ENCODE measurements around the gene NPAS3.
A peak's percentile ranks its signal among the peaks of the same experiment; 100 is the strongest.

NPAS3 gene

DNA sequence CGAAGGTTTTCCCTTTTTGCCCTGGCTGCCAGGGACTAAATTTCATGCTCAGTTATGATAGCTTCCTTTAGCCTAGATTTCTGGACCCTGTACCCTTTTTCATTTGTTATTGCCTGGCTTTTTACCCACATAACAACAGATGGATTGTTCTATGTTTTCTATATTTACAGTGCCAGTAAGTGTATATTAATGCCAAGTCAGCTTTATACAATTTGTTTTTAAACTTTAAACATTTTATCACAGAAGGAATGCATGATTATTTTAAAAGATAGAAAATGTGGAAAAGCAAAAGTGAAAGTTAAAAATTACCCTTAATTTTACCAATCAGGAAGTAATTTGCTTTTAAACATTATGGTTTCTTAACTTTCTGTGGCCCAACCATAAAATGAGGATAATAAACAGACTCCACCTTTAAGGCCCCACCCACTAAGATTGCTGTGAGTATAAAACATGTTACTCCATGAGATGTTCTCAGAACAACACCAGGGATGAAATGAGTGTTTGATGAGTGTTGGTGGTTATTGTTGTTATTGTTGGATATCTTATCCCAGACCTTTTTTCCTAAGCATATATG, 515.4 kb downstream of the NPAS3 start:
- no peak for DNase-seq

DNA sequence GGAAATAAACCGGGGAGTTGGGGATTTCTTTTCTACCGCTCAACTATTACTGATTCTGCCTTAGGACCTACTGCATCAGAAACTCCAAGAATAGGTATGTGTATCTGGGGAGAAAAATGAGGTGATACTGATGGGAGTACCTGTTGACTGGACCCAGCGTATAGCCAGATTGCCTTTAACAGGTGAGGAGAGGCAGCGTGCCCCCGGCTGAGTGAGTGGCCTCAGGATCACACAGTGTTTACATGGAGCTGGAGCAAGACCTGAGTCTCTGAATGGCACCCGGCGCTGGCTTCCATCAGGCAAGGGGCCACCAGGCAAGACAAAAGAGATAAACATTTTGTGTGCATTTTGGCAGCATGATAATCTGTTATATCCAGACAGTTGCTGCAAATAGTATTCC, 516.0 kb downstream of the NPAS3 start:
- DNase-seq = no peak

GRCh38 chr14:33455654-33456345, 517.1 kb downstream of the NPAS3 start:
- DNase-seq = no peak

DNA sequence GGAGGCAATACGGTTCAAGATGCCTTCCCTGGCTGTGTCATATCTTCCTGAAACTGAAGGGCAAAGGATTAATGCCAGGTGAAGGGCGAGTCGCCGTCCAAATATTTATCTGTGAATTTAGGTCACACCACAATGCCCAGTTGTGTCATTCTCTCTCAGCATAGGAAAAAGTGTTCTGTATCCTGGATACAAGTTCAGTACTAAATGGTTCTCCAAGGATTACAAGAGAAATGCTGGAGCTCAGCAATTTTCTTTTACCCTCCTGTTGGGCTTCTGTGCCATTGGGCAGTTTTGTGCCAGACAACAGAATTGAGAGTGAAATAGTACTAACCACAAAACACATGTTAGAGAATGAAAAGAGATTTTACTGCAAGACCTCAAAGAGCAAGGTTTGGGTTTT, 518.3 kb downstream of the NPAS3 start:
- DNase-seq = no peak

- no peak for DNase-seq
These were observed 518.9 kb downstream of the NPAS3 start for GRCh38 chr14:33457617-33458016.

- no peak for DNase-seq
These were observed 521.5 kb downstream of the NPAS3 start for GRCh38 chr14:33460164-33460563.

GRCh38 chr14:33461036-33461435, 522.4 kb downstream of the NPAS3 start:
- no peak for DNase-seq

DNA sequence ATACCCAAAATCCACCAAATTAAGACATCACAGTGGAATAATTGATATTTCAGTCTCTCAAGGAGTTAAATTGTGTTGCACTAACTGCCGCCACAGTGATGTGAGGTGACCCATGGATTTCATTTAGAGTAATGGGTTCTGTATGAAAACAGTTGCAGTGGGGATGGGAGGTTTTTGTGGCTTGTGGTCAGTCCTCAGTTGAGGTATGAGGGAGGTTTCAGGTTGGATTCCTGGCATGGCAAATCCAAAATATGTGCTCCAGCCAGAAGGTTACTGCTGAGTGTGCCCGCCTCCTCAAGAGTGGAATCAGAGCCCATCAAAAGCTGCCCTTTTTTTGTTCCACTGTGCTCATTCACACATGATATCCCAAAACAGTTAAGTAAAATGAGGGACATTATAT, 525.1 kb downstream of the NPAS3 start:
- no peak for DNase-seq

DNA sequence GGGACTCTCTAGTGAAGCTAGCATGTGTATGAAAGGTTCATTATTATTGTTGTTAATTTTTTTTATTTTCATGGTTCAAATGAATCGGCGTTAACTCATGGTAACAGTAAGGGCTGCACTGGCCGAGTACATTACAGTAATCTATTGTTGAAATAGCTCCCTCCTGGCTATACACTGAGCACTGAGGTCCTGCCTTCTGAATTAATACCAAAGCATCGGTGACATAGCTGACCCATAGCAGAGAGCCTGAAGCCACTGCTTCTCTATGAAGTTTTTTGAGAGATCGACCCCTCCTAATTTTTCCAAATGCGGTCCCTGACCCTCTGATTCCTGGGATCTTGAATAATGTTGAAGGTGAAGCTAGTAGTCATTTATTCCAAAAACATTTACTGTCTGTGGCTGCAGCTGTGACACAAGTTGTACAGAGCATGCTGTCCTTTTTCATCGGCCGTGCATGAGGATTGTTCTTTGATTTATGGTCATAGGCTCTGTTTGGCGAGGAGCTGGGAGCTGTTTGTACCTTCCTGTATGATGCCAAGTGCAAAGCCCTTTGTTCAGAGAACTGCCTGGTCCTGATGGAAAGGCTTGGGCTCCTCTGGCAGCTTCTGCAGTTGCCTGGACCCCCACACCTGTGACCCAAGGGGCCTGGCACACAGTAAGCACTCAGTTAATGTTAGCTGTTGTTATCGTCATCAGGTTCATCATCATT, 525.7 kb downstream of the NPAS3 start:
- no peak for DNase-seq

- no peak for DNase-seq
These were observed 527.4 kb downstream of the NPAS3 start for GRCh38 chr14:33465846-33466700.

- no peak for DNase-seq
These were observed 529.3 kb downstream of the NPAS3 start for GRCh38 chr14:33467971-33468370.

DNA sequence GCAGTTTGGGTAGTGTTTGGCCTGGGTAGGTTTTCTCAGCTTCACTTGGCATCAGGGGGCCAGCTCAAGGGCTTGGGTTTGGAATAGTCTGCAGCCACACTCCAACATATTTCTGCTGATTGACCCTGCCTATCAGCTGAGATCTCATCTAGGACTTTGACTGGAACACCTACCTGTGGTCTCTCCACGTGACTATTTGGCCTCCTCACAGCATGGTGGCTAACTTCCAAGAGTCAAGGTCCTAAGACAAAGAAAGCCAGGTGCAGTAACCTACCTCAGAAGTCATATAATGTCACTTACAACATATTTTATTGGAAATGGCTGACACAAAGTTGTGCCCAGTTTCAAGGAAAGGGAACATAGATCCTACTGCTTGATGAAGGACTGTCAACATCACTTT, 531.2 kb downstream of the NPAS3 start:
- DNase-seq = no peak

- no peak for DNase-seq
These were observed 533.1 kb downstream of the NPAS3 start for GRCh38 chr14:33471776-33472175.

- DNase-seq = peak; percentile 1
These were observed 536.9 kb downstream of the NPAS3 start for GRCh38 chr14:33475623-33476022.

DNA sequence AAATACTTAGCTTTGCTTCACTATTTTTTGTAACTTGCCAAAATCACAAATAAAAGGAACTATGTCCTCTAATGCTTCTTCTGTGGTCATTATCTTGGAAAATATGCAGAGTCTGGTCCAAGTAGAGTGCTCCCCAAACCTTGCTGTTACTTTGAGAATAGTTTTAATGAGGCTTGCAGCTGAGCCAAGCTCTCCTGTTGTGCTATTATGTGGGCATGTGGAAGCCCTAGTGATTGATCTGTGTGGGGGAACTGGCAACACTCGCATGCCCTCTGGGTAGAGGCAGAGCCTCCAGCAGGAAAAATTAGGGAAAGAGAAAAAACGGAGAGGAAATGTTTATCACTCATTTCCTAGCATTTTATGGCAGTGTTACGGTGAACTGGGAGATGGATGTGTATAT, 539.1 kb downstream of the NPAS3 start:
- DNase-seq = no peak

DNA sequence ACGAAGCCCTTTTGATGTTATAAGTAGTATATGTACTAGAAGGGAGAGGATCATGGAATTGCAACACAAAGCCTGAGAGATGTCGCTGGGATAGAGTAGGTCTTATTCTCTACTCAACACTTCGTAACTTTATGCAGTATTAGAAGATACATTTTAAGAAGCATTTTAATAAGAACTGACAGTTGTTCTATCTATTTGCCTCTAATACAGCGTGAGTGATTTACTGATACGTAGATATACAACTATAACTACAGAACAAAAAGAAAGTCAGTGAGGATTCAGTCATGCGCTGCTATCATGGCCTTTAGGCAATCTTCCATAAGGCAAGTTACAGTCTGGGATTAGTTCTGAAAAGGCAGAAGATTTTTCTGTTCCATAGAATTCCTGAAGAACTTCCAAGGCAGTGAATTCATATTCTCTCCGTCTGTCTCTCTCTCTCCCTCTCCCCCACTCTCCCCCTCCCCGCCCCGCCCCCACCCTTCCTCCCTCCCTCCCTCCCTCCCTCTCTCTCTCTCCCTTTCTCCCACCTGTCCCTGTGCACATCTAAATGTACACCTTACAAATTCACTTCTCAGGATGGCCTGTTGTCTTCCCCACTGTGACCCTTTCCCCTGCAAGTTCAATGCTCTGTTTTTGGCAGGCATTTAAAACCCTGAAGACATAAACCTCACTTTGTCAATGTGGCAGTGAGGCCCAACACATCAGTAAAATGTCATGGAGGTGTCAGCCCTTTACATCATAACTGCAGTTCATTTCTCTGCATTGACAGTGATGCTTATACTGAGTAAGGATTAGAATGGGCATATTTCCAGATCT, 541.6 kb downstream of the NPAS3 start:
- no peak for DNase-seq

GRCh38 chr14:33480887-33481184, 542.2 kb downstream of the NPAS3 start:
- no peak for DNase-seq

- no peak for DNase-seq
These were observed 544.4 kb downstream of the NPAS3 start for GRCh38 chr14:33483110-33483509.

DNA sequence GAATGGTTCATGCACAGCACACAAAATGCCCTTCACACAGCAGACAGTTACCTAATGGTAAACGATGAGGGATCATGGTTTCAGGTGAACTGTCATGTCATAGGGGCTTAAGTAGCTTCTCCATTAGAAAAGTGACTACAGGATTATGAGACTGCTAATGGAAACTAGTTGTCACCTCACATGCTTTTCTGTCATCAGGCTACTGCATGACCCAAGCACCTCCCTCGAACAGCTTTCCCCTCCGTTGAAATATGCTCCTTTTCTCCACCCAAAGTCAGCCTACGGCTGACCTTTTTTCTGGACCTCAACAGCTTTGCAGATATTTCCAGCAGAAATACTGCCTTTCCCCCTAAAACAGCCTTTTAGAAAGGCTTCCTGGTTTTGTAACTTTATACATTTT, 544.9 kb downstream of the NPAS3 start:
- no peak for DNase-seq

DNA sequence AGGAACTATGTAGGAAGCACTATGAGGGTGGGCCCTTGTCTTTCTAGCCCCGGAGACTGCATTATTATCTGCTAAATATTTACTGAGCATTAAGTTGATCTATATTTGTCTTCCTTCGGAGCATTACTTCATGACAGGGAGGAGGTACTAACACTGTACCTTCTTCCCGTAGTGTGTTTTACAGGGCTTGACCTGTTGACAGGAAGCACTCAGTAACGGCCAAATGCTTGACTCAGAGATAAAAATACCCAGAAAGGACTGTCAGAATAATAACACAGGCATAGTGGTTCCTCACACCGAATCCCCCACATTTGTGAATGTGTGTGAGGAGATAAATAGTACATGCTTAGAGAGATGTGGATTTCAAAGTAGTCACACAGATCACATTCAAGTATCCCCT, 545.6 kb downstream of the NPAS3 start:
- no peak for DNase-seq

GRCh38 chr14:33486332-33486890, 547.7 kb downstream of the NPAS3 start:
- no peak for DNase-seq

GRCh38 chr14:33488582-33488981, 549.9 kb downstream of the NPAS3 start:
- no peak for DNase-seq
